ENCODE results near the gene KLHDC10.
"Not testable (repeated sequence)": the region's sequence is repeated elsewhere in the genome, so short reads cannot be mapped to it uniquely, and the experiment has no call there.

KLHDC10 gene, protein sequence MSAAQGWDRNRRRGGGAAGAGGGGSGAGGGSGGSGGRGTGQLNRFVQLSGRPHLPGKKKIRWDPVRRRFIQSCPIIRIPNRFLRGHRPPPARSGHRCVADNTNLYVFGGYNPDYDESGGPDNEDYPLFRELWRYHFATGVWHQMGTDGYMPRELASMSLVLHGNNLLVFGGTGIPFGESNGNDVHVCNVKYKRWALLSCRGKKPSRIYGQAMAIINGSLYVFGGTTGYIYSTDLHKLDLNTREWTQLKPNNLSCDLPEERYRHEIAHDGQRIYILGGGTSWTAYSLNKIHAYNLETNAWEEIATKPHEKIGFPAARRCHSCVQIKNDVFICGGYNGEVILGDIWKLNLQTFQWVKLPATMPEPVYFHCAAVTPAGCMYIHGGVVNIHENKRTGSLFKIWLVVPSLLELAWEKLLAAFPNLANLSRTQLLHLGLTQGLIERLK

DNA sequence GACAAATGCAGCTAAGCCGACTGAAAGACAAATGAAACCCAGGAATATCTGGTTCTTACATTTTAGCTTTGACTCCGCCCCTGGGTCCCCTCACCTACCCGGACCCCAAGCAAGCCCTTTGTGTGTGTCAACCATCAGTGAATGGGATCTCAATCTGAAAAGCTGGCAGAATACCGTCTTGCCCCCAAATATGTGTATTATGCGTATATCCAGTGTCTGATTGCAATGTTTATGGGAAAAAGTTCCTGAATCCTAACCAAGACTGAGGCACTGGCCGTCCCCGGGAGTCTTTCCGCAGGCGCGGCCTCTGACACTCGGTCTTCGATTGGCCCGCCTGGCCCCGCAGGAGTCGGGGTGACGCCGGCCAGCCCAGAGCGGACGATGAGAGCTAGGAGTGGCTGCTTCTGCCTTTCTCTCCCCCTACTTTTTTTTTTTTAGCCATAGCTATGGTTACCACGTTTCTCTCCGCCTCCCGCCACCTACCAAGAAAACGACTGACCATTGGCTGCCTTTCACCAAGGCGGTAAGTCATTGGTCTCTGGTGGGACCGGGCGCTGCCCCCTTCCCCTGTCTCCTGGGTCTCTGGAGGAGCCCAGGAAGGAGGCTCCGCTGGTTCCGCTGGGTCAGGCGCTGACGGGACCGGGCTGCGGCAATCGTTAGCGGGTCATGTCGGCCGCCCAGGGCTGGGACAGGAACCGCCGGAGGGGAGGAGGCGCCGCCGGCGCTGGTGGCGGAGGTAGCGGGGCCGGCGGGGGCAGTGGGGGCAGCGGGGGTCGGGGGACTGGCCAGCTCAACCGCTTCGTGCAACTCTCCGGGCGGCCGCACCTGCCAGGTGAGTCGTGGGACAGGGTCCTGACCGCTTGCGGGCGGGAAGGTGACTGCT is at the start of gene KLHDC10:
Gene KLHDC10 (plus strand): TSS at position 557 of the 883 bp plus-strand sequence. CDS start 110 bp downstream, at position 667.
- DNase-seq: peak; percentile 99

DNA sequence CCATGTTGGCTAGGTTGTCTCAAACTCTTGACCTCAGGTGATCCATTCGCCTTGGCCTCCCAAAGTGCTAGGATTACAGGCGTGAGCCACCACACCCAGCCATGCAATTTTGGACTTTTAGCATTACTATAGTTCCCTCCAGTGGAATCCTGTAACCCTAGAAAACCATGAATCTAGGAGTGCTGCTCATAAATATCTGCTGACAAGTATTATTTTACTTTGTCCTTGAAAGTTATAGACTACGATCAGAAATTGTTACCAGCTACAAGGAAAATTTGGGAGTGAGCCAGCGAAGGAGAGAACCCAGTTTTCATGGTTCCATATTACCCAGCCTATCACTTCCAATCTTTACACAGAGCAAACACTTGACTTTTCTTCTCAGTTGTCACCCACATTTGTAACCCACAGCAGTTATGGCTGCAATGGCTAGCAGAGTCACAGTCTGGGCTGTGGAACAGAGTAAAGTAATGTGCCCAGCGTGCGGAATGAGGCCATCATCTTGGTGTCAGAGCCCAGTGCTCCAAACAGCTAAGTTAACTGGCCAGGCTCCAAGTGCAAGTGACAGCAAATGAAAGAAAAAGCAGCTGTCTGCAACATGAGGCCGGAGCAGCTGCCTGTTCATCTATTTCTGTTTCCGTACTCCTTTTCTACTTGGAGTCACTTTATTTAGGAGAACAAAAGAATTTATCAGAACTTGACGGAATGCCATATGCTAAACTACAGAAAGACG is 49.1 kb upstream of the KLHDC10 start:
- no peak for DNase-seq

DNA sequence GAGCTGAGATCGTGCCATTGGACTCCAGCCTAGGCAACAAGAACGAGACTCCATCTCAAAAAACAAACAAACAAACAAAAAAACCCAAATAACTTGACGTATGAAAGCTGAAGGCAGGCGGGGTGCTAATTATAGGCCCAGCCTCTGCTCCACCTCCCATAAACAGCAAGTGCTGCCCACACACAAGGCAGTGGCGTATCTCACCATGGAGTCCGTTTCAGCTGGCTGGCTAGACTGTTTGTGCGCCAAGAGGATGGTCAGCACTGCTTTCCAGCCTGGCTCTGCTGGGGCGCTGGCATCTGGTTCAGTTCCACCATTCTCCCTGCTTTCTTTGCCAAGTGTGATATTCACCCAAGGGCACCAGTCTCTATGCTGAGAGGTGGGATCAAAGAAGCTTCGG is 48.2 kb upstream of the KLHDC10 start:
- DNase-seq: no peak

DNA sequence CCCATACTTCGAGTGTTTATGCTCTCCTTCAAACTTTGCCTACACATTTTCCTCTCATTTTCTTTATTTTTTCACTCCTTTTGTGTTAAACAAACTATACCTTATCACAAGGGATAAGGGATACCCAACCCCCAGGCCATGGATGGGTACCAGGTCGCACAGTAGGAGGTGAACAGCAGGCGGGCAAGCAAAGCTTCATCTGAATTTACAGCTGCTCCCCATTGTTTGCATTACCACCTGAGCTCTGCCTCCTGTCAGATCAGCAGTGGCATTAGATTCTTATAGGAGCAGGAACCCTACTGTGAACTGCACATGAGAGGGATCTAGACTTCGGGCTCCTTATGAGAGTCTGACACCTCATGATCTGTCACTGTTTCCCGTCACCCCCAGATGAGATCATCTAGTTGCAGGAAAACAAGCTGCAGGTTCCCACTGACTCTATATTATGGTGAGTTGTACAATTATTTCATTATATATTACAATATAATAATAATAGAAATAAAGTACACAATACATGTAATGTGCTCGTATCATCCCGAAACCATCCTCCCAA is 47.6 kb upstream of the KLHDC10 start:
- DNase-seq: no peak

DNA sequence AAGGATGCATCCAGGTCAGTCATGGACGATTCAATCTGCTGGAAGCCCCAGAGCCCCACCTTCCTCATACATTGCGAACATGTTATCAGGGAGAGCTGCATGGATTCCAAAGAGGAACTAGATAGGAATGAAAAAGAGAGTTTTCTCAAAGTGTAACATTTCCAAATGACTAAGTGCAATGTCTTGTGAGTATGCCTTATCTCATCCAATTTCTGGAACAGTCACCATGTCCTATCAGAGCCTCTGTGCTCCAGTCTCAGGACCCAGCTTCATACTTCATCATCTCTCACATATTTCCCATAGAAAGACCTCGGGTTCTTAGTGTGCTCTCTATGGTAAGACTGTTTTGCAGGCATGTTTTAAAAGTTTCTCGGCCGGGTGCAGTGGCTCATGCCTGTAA is 45.9 kb upstream of the KLHDC10 start:
- DNase-seq: no peak

DNA sequence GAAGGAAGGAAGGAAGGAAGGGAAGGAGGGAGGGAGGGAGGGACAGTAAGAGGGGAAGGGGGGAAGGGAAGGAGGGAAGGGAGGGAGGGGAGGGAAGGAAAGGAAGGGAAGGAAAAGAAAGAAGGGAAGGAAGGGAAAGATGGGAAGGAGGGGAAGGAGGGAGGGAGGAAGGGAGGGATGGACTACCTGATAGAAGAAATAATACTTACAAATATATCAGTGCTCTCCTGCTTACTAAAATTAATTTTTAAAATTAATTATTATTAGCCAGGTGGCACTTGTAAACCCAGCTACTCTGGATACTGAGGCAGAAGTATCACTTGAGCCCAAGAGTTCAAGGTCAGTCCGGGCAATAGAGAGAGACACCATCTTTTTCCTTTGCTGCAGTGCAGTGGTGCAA is 37.6 kb upstream of the KLHDC10 start:
- DNase-seq: no peak

DNA sequence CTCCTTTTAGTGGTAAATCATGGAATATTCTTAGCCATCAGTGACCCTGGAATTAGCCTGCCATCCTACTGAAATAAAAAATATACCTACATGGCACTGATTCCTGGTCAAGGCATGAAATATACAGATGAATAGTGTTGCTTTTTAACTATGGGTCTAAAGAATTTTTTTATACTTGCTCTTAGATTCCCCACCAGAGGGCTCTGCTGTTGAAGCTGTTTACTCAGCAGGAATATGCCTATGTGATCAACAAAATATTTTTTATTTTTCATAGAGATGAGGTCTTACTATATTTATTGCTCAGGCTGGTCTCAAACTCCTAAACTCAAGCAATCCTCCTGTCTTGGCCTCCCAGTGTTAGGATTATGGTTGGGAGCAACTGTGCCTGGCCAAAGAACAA is 32.6 kb upstream of the KLHDC10 start:
- DNase-seq: peak; percentile 17

DNA sequence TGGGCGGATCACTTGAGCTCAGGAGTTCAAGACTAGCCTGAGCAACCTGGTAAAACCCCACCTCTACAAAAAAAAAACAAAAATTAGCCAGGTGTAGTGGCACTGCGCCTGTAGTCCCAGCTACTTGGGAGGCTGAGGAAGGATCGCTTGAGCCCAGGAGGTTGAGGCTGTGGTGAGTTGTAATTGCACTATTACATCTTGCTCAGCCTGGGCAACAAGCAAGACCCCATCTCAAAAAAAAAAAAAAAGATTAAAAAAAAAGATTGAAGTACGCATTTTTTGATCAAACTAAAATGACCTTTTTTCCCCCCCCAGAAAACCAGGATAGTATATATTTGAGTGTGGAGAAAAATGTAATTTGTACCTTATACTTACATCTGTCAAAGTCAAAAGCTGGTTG is 29.8 kb upstream of the KLHDC10 start:
- DNase-seq: no peak

DNA sequence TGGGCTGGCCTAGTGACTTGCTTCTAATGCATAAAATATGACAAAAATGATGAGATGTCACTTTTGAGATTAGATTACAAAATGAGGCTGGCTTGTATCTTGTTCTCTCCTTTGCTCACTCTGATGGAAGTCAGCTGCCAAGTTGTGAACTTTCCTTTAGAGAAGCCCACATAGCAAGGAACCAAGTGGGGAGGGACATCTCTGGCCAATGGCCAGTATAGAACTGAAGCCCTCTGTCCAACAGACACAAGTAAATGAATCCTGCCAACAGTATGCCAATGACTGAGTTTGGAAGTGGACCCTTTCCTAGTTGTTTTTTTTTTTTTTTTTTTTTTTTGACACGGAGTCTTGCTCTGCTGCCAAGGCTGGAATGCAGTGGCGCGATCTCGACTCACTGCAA is 22.5 kb upstream of the KLHDC10 start:
- DNase-seq: no peak

DNA sequence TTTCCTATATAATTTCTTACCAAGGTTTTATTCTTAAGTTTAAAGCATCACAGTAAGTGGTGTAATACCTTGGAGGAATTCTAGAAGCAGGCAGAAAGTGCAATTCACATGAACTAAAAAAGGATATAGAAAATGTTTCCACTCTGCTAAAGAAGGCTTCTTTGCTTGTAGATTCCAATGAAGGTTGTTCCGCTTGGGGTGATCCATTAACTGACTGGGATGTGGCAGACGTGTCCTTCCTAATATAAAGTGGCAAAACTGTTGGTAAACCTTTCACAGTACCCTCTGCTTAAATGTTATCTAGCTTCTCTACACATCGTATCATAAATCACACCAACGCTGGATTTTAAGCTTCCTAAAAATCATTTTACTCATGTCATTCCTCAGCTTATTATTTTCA is 21.4 kb upstream of the KLHDC10 start:
- no peak for DNase-seq

DNA sequence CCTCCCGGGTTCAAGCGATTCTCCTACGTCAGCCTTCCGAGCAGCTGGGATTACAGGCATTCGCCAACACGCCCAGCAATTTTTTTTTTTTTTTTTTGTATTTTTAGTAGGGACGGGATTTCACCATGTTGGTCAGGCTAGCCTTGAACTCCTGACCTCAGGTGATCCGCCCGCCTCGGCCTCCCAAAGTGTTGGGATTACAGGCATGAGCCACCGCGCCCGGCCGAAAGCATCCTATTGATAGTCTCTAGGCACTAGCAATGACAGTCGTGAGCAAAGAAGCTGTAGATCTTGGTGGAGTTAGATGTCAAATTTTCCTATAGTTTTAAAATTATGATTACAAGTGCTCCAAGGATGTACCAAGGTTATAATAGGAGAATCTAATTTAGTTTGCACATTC is 18.1 kb upstream of the KLHDC10 start:
- DNase-seq: not testable (repeated sequence)

DNA sequence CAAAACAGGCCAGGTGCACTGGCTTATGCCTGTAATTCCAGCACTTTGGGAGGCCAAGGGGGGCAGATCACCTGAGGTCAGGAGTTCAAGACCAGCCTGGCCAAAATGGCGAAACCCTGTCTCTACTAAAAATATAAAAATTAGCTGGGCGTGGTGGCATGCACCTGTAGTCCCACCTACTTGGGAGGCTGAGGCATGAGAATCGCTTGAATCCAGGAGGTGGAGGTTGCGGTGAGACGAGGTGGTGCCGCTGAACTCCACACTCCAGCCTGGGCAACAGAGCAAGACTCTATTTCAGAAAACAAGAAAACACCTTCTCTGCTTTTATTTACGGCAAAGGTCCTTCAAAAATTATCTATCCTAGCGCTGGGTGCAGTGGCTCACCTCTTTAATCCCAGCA is 15.1 kb upstream of the KLHDC10 start:
- DNase-seq: not testable (repeated sequence)

DNA sequence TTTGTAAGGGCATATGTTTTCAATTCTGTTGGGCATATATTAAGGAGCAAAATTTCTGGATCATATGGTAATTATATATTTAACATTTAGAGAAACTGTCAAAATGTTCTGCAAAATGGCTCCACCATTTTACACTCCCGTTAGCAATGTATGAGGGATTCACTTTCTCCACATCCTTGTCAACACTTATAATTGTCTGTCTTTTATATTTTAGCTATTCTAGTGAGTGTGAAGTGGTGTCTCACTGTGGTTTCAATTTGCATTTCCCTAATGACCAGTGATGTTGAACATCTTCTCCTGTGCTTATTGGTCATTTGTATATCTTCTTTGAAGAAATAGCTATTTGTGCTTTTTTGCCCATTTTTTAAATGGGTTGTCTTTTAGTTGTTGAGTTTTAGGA is 8.1 kb upstream of the KLHDC10 start:
- DNase-seq: no peak

DNA sequence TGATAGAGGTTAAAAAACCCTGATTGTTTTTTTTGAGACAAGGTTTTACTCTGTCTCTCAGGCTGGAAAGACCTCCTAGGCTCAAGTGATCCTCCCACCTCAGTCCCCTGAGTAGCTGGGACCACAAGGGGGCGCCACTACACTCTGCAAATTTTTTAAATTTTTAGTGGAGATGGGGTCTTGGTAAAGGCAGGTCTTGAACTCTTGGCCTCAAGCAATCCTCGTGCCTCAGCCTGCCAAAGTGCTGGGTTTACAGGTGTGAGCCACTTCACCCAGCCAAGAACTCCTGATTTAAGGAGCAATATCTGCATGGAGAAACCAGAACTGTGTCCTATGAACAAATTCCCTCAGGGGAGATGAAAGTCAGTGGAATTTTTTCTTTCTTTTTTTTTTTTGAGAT is 7.3 kb upstream of the KLHDC10 start:
- DNase-seq: no peak

DNA sequence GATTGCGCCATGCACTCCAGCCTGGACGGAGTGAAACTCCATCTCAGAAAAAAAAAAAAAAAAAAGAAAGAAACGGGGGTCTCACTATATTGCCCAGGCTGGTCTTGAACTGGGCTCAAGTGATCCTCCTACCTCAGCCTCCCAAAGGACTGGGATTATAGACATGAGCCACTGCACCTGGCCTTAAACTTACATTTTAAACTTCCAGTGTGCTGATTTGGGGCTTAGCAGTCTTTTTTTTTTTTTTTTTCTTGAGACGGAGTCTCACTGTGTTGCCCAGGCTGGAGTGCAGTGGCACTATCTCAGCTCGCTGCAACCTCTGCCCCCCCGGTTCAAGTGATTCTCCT is 5.8 kb upstream of the KLHDC10 start:
- DNase-seq: not testable (repeated sequence)

DNA sequence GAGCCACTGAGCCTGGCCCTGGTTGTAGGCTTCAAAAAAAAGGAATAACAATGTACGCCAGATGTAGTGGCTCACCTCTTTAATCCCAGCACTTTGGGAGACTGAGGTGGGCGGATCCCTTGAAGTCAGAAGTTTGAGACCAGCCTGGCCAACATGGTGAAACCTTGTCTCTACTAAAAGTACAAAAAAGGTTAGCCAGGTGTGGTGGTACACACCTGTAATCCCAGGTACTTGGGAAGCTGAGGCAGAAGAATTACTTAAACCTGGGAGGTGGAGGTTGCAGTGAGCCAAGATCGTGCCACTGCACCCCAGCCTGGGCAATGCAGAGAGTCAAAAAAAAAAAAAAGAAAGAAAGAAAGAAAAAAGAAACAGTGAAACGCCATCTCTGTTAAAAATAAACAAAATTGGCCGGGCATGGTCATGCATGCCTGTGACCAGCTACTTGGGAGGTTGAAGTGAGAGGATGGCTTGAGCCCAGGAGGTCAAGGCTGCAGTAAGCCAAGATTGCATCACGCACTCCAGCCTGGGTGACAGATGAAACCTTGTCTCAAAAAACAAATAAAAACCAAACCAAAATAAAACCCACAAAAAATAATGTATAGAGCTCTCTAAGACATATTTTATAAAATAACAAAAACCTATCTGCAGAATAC is 4.7 kb upstream of the KLHDC10 start:
- no peak for DNase-seq

DNA sequence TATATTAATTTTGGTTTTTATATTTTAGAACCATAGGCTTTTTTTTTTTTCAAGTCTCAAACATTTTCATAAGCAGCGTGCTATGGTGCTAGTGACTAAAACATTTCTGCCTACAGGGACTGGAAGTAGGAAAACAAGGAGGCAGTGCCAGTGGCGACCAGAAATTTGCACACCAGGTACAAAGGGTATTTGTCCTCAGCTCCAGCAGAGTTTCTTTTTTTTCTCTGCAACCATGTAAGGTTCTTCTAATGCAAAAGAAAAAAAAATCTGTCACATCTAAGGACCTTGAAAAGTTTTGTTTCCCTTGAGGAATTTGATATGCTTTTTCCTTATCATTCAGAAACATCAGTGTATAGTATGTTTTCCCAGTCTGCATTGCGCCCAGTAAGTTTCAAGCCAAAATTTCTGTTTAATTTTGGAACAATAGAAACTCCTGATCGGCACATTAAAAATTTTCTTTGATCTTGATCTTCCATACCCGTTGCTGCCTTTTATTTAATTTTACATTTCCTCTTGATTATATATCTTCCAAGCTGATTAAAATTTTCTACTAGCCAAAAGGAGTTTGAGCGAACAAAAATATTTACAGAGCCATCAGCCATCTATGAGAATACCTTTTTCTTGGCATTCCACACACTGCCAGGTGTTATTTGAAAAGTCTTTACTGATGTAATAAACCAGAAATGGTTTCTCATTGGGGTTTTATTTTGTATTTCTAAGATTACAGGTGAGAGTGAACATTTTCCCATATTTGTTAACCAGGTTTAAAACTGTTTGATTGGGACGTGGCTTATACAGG is 956 bp upstream of the KLHDC10 start:
- no peak for DNase-seq

DNA sequence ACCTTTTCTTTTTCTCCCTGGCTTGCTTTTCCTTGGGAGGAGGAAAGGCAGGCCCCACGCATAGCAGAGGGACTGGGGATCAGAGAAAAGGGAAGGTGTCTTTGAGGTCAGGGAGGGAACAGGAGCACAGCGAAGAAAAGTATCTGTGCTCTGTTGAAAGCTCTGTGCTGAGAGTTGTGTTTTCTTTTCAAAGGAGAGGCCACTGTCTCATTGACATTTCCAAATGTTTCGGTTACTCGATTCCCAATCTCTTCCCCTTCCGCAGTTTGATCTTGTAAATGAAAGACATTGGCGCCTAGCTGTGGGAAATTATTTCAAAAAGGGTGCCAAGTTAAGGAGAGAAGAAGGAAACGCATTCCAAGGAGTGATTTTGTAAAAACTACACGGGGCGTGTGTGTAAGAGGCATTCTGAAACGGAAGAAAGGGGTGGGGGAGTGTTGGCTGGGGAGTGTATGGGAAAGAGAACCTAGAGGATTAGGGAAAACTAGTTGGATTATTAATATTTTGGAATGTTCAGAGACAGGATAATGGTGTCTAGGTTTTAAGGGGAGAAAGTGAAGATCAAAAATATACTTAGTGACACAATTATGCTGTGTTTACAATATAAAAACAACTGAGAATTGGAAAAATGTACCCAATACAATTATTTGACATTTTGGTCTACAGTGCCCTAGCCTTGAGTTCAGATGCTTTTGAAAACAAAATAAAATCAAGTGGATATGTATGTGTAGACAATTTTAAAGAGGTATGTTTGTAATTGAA is 708 bp downstream of the KLHDC10 start:
- no peak for DNase-seq

DNA sequence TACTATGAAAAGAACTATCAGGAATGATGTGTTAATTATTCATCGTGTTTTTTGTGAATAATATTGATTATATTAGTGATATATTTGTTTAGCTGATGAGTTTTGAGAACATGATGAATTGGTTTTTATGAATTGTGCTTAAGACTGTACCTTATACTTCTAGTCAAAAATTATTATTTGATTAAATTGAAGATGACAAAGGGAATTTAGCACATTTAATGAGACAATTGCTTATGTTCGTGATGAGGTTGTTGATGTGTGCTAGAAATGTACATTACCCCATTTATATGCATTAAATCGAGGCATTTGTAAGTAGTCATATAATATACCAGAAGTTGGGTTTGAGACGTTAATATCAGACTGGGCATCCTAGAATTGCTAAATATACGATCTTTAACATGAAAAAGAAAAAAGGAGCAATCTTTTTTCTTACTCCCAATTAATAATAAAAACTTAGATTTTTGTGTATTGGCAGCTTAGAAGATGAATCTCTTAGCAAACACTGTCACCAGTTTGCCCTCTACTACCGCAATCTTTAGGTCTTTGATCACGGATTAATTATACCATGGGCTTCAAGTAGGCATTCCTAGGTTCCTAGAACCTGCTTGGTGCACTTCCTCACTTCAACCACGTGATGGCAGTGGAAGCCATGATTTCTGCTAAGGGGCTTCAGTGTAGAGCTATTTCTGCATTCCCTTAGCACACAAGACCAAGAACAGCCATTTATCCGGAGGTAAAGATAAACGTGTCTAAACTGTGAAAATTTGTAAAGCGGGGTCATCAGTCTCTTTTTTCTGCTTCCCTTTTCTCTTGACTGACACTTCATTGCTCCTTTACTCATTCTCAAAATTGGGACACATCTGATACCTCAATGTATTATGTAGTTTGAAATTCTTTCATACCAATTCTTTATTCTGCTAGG is 1.6 kb downstream of the KLHDC10 start:
- DNase-seq: peak; percentile 92
